ENCODE results near the gene P2RY12. TPM values are rescaled to one million over a fixed set of nuclear protein-coding genes. Genes with fewer than 3 reads are reported as not detected.

The P2RY12 gene
- polyA plus RNA-seq, 1 donor from 2014 or later = not detected

DNA sequence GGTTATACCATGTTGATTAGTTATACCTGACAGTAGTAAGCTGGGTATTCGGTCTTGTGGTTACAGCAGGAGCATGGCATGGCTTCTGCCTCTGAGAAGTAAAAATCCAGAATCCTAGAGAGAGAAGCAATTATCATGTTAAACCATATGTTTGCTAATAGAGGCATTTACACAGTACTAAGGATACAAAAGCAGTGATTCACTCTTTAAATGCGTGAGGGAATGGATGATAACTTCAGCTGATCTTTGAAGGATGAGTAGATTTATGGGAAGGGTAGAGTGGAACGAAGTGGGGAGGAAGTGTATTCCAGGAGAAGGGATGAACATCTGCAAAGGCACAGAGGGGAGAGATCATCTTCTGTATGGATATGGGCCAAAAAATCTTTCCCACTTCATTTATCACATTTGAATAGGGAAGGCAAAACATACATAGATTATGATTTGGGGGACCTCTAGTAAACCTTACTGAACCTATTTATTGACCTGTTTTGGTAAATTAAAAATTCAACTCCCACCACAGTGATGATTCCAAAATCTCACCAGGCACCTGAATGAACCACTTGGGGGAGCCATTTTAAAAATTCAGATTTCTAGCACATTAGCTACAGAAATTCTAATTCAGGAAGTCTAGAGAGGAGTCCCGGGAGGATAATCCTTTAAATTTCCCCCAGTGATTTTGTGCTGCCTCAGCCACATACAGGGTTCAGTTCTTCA is 41.2 kb upstream of the P2RY12 start:
- H3K79me2 ChIP-seq (replicated peaks; ENCODE audit: insufficient read depth, low read length) = no peaks in the 10 kb centered on the region
- no peak overlapping the region for H3K4me2 ChIP-seq (ENCODE audit: low read length)
- no peak overlapping the region for H3K27ac ChIP-seq (ENCODE audit: low read length)
- no peaks in the 10 kb centered on the region for H3K9me3 ChIP-seq (ENCODE audit: low read length)
- TF ChIP-seq, protein P1, sequence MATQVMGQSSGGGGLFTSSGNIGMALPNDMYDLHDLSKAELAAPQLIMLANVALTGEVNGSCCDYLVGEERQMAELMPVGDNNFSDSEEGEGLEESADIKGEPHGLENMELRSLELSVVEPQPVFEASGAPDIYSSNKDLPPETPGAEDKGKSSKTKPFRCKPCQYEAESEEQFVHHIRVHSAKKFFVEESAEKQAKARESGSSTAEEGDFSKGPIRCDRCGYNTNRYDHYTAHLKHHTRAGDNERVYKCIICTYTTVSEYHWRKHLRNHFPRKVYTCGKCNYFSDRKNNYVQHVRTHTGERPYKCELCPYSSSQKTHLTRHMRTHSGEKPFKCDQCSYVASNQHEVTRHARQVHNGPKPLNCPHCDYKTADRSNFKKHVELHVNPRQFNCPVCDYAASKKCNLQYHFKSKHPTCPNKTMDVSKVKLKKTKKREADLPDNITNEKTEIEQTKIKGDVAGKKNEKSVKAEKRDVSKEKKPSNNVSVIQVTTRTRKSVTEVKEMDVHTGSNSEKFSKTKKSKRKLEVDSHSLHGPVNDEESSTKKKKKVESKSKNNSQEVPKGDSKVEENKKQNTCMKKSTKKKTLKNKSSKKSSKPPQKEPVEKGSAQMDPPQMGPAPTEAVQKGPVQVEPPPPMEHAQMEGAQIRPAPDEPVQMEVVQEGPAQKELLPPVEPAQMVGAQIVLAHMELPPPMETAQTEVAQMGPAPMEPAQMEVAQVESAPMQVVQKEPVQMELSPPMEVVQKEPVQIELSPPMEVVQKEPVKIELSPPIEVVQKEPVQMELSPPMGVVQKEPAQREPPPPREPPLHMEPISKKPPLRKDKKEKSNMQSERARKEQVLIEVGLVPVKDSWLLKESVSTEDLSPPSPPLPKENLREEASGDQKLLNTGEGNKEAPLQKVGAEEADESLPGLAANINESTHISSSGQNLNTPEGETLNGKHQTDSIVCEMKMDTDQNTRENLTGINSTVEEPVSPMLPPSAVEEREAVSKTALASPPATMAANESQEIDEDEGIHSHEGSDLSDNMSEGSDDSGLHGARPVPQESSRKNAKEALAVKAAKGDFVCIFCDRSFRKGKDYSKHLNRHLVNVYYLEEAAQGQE (IDR thresholded peaks at IDR 0.05; ENCODE audit: borderline replicate concordance) = no peak
- TF ChIP-seq EP300 (conservative IDR thresholded peaks at IDR 0.05; ENCODE audit: poor library complexity, severe bottlenecking) (no peak), TAF1 (IDR thresholded peaks at IDR 0.05; ENCODE audit: low read depth) (no peak)
- H3K9ac ChIP-seq (ENCODE audit: low read length) = no peak overlapping the region
- H3K36me3 ChIP-seq (ENCODE audit: insufficient read depth, low read length) = peaks cover 3% of the 10 kb centered on the region
- H3F3A ChIP-seq (ENCODE audit: insufficient read depth, low read length, poor library complexity, severe bottlenecking) = no peaks in the 10 kb centered on the region
- H3K27me3 ChIP-seq (ENCODE audit: insufficient read depth, low read depth, low read length) = no peaks in the 10 kb centered on the region
- no peaks in the 10 kb centered on the region for H4K20me1 ChIP-seq (ENCODE audit: insufficient read depth)
- H2AFZ ChIP-seq (ENCODE audit: low read depth, low read length) = no peak overlapping the region
- H3K4me3 ChIP-seq (ENCODE audit: low read length) = no peak overlapping the region
- no peaks in the 10 kb centered on the region for H3K9me2 ChIP-seq (ENCODE audit: insufficient read depth, low read length)

DNA sequence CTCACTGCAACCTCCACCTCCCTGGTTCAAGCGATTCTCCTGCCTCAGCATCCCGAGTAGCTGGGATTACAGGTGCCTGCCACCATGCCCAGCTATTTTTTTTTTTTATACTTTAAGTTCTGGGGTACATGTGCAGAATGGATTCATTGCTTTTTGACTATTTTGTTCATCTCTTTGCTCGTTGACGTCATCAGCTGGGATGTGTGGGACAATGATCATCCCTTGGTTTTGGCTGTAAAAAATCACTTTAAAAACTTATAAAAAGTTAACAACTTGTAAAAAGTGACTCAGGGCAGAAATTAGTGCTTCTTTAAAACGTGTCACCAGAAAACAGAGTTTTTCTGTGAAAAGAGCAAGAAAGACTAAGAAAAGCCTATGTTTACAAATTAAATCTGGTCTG is 38.5 kb upstream of the P2RY12 start:
- H3K4me3 ChIP-seq (ENCODE audit: low read length) = no peak overlapping the region
- no peaks in the 10 kb centered on the region for H3K9me2 ChIP-seq (ENCODE audit: insufficient read depth, low read length)
- H3F3A ChIP-seq (ENCODE audit: insufficient read depth, low read length, poor library complexity, severe bottlenecking) = no peaks in the 10 kb centered on the region
- H3K79me2 ChIP-seq (replicated peaks; ENCODE audit: insufficient read depth, low read length) = no peaks in the 10 kb centered on the region
- H2AFZ ChIP-seq (ENCODE audit: low read depth, low read length) = no peak overlapping the region
- peaks cover 3% of the 10 kb centered on the region for H3K36me3 ChIP-seq (ENCODE audit: insufficient read depth, low read length)
- H4K20me1 ChIP-seq (ENCODE audit: insufficient read depth) = no peaks in the 10 kb centered on the region
- no peak overlapping the region for H3K27ac ChIP-seq (ENCODE audit: low read length)
- no peak overlapping the region for H3K9ac ChIP-seq (ENCODE audit: low read length)
- TF ChIP-seq EP300 (conservative IDR thresholded peaks at IDR 0.05; ENCODE audit: poor library complexity, severe bottlenecking) (no peak), EZH2 (IDR thresholded peaks at IDR 0.05; ENCODE audit: borderline replicate concordance, insufficient read depth, low read length, poor library complexity, severe bottlenecking) (no peak), POLR2AphosphoS5 (IDR thresholded peaks at IDR 0.05) (no peak), MXI1 (conservative IDR thresholded peaks at IDR 0.05; ENCODE audit: poor library complexity, severe bottlenecking) (no peak), RAD21 (conservative IDR thresholded peaks at IDR 0.05) (no peak), SMC3 (conservative IDR thresholded peaks at IDR 0.05; ENCODE audit: poor library complexity) (no peak), TAF1 (IDR thresholded peaks at IDR 0.05; ENCODE audit: low read depth) (no peak)
- TF ChIP-seq, protein P2, sequence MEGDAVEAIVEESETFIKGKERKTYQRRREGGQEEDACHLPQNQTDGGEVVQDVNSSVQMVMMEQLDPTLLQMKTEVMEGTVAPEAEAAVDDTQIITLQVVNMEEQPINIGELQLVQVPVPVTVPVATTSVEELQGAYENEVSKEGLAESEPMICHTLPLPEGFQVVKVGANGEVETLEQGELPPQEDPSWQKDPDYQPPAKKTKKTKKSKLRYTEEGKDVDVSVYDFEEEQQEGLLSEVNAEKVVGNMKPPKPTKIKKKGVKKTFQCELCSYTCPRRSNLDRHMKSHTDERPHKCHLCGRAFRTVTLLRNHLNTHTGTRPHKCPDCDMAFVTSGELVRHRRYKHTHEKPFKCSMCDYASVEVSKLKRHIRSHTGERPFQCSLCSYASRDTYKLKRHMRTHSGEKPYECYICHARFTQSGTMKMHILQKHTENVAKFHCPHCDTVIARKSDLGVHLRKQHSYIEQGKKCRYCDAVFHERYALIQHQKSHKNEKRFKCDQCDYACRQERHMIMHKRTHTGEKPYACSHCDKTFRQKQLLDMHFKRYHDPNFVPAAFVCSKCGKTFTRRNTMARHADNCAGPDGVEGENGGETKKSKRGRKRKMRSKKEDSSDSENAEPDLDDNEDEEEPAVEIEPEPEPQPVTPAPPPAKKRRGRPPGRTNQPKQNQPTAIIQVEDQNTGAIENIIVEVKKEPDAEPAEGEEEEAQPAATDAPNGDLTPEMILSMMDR (IDR thresholded peaks at IDR 0.05; ENCODE audit: poor library complexity, severe bottlenecking) = no peak
- TF ChIP-seq, protein P1 (IDR thresholded peaks at IDR 0.05; ENCODE audit: borderline replicate concordance) = no peak
- H3K27me3 ChIP-seq (ENCODE audit: insufficient read depth, low read depth, low read length) = no peaks in the 10 kb centered on the region
- H3K9me3 ChIP-seq (ENCODE audit: low read length) = no peaks in the 10 kb centered on the region
- H3K4me2 ChIP-seq (ENCODE audit: low read length) = no peak overlapping the region
